Measurements from ENCODE around the gene NT5DC4. TPM values are rescaled to one million over a fixed set of nuclear protein-coding genes. Genes with fewer than 3 reads are reported as not detected.

The NT5DC4 gene
- total RNA-seq, 1 experiment from 2014 or later: 0.22 TPM

GRCh38 chr2:112690853-112691401, 29.9 kb upstream of the NT5DC4 start:
- ChIA-PET RAD21 (ENCODE audit: low non-redundant PET in 1 of 2, low total read pairs in 2 of 2, uncharacterized antibody in 2 of 2, unreplicated experiment in 2 of 2) (interaction anchor here (0.6 to 1.0 kb wide), 2 partner anchors 35 to 64 kb away, joined by 3 read pairs; no protein-coding TSS in a partner anchor), CTCF (interaction anchor here (0.8 to 1.8 kb wide), 7 partner anchors 8 to 90 kb away, joined by 3 to 14 read pairs (median 4); partner anchors contain the start of gene SLC20A1), POLR2A (interaction anchor here (0.6 to 1.2 kb wide), 4 partner anchors 32 to 108 kb away, joined by 3 to 4 read pairs (median 4); no protein-coding TSS in a partner anchor)
- no TSS peak for BruUV-seq (replicated peaks)
- H3K27me3 ChIP-seq (ENCODE audit: insufficient read depth, low read length): no peaks in the 10 kb centered on the region
- peaks cover 38 to 55% of the 10 kb centered on the region in 2 experiments for H3K4me1 ChIP-seq (ENCODE audit: control insufficient read depth in 1 of 2, insufficient read depth in 2 of 2, low read length in 2 of 2)
- H4K20me1 ChIP-seq (ENCODE audit: insufficient read depth): no peaks in the 10 kb centered on the region
- H3K27ac ChIP-seq (ENCODE audit: low read depth, low read length): peak overlapping the region; percentile 37; the same call in 1 of the 2 replicates
- H3K9me3 ChIP-seq (ENCODE audit: control insufficient read depth in 1 of 2, insufficient read depth in 1 of 2, low read depth in 1 of 2, low read length in 2 of 2): no peaks in the 10 kb centered on the region
- no peaks in the 10 kb centered on the region for H3K9me2 ChIP-seq (ENCODE audit: insufficient read depth)
- TF ChIP-seq, protein P1, sequence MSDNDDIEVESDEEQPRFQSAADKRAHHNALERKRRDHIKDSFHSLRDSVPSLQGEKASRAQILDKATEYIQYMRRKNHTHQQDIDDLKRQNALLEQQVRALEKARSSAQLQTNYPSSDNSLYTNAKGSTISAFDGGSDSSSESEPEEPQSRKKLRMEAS (IDR thresholded peaks at IDR 0.05): peak; percentile 66
- TF ChIP-seq RAD21 (IDR thresholded peaks at IDR 0.05; ENCODE audit: low read depth): peak; percentile 83
- TF ChIP-seq EZH2phosphoT487 (IDR thresholded peaks at IDR 0.05; ENCODE audit: borderline replicate concordance): no peak
- TF ChIP-seq FOSL1 (IDR thresholded peaks at IDR 0.05; ENCODE audit: low read depth): peak; percentile 32; the same call in 1 of the 2 replicates
- TF ChIP-seq EZH2 (IDR thresholded peaks at IDR 0.05): no peak
- TF ChIP-seq JUND (IDR thresholded peaks at IDR 0.05): no peak; the same call in 1 of the 2 replicates
- no peak for TF ChIP-seq YY1 (IDR thresholded peaks at IDR 0.05; ENCODE audit: extremely low read depth, insufficient replicate concordance, low read depth, low read length)
- no peak for TF ChIP-seq ZBTB33 (IDR thresholded peaks at IDR 0.05; ENCODE audit: extremely low read depth, insufficient replicate concordance, low read length)
- TF ChIP-seq CBX3 (IDR thresholded peaks at IDR 0.05; ENCODE audit: low read depth): 0 out of 2 replicates have a peak, but pooled peaks have one; percentile 46
- no peak for TF ChIP-seq POLR2AphosphoS5 (IDR thresholded peaks at IDR 0.05; ENCODE audit: low read depth, low read length)
- no peak for TF ChIP-seq ATF3 (IDR thresholded peaks at IDR 0.05)
- TF ChIP-seq ELF1 (IDR thresholded peaks at IDR 0.05; ENCODE audit: borderline replicate concordance, low read depth): no peak
- TF ChIP-seq TCF7L2 (IDR thresholded peaks at IDR 0.05; ENCODE audit: borderline replicate concordance, extremely low read depth, insufficient read depth, insufficient read length): no peak
- no peak for TF ChIP-seq ZNF274 (IDR thresholded peaks at IDR 0.05; ENCODE audit: low read depth, low read length)
- peak; percentile 70 to 76 (median 73) for TF ChIP-seq CTCF (IDR thresholded peaks at IDR 0.05 in 2 of 3, conservative IDR thresholded peaks at IDR 0.05 in 1 of 3; ENCODE audit: borderline replicate concordance in 1 of 3, insufficient read depth in 1 of 3, low read depth in 2 of 3, low read length in 2 of 3)
- TF ChIP-seq EGR1 (IDR thresholded peaks at IDR 0.05; ENCODE audit: low read depth): no peak
- no peak for TF ChIP-seq ZFX (IDR thresholded peaks at IDR 0.05)
- TF ChIP-seq CEBPB (IDR thresholded peaks at IDR 0.05; ENCODE audit: low read depth): no peak
- TF ChIP-seq SRF (IDR thresholded peaks at IDR 0.05; ENCODE audit: low read depth): no peak
- no peak for TF ChIP-seq SIN3A (IDR thresholded peaks at IDR 0.05; ENCODE audit: low read depth)
- TF ChIP-seq POLR2A (IDR thresholded peaks at IDR 0.05; ENCODE audit: borderline replicate concordance, extremely low read depth, insufficient read depth, insufficient read length): no peak
- H3K79me2 ChIP-seq (ENCODE audit: insufficient read depth, low read length): no peaks in the 10 kb centered on the region
- H2AFZ ChIP-seq (ENCODE audit: low read depth, low read length, poor library complexity, severe bottlenecking): peak overlapping the region; percentile 89
- DNase-seq (ENCODE audit: low read depth, low spot score) (peak; percentile 56), ATAC-seq (peak; percentile 76)
- H3K36me3 ChIP-seq (ENCODE audit: control insufficient read depth in 1 of 2, insufficient read depth in 2 of 2, low read length in 2 of 2): no peaks in the 10 kb centered on the region
- intact Hi-C loops (cut with micrococcal nuclease): loop anchor here (1.0 to 2.0 kb wide), 2 partner anchors 44 to 65 kb away; no protein-coding TSS in a partner anchor
- H3K4me2 ChIP-seq (ENCODE audit: low read length): peak overlapping the region; percentile 75
- peak overlapping the region; percentile 57 for H3K9ac ChIP-seq (ENCODE audit: low read length)
- H3K4me3 ChIP-seq (replicated peaks in 1 of 2; ENCODE audit: low read depth in 1 of 2, low read length in 2 of 2): peak overlapping the region; percentile 16 to 40
